Pancreas (tissue), 10 donors: Measurements from ENCODE around the gene WLS. TPM values are rescaled to one million over a fixed set of nuclear protein-coding genes. Genes with fewer than 3 reads are reported as not detected.

Experiments
- ATAC-seq, 4 donors: fragments of 200-7000 bp; cut with Tn5 transposase; one replicate each; pipeline versions ENCODE4 v1.8.0 to v1.9.1; 2020; ENCODE audit warnings: mild to moderate bottlenecking in 4 of 4, moderate library complexity in 4 of 4
- DNase-seq, 6 donors: peaks; one replicate each; pipeline ENCODE4 v3.0.0-alpha.2; 2020
- FAIRE-seq: peaks from 2 replicates; lab custom pipeline; 2012; peaks lifted over from hg19 to GRCh38; lab: Jason Lieb, UNC
- H3K27ac ChIP-seq, 4 donors: fragments of 200-600 bp; sonication (generic); 1 replicate in 3 of 4; 2 replicates in 1 of 4; pipeline versions ENCODE4 v1.5.0 to v1.8.0; 2020
- H3K27me3 ChIP-seq, 4 donors: fragments of 200-600 bp; one replicate each; pipeline ENCODE4 v1.8.0; 2021
- H3K36me3 ChIP-seq, 3 donors: fragments of 200-600 bp; sonication (generic) in 1 of 3; one replicate each; pipeline versions ENCODE4 v1.5.0 to v1.8.0; 2020 to 2021
- H3K4me1 ChIP-seq, 3 donors: fragments of 200-600 bp; one replicate each; pipeline ENCODE4 v1.8.0; 2021
- H3K4me3 ChIP-seq, 4 donors: fragments of 200-600 bp; sonication (generic) in 2 of 4; one replicate each; pipeline versions ENCODE4 v1.5.0 to v1.8.0; 2020 to 2021
- H3K9me3 ChIP-seq, 4 donors: fragments of 200-600 bp; one replicate each; pipeline ENCODE4 v1.8.0; 2021
- WGBS, 2 donors: extraction: QIAGEN DNeasy Blood & Tissue Kit; methylation state at CpG; one replicate each; pipeline ENCODE4 v1.1.7; 2013; 5-methylcytosine and 5-hydroxymethylcytosine counted together
- intact Hi-C, 3 donors: fragments of 100-400 bp; cut with DNase I; formaldehyde crosslinking; loops; one replicate each; pipeline versions ENCODE4 v1.11.1 to v1.14.2; 2022
- polyA plus RNA-seq, 2 donors: library from polyadenylated mRNA; stranded (reverse); fragments of 200-250 nt; gene quantifications; one replicate each; pipeline ENCODE4 v1.2.3, GENCODE V29; 2013
- total RNA-seq, 6 donors: library from RNA; stranded (reverse); fragmentation: NEBNext Ultra II Directional in 4 of 6; extraction: Animal tissue kit (Norgen Biotek cat#: 25700) in 4 of 6; gene quantifications; one replicate each; pipeline versions ENCODE4 v1.2.1 to v1.2.4, GENCODE V29; 2021 to 2023
- TF ChIP-seq, protein P1 (sequence below), 4 donors: fragments of 200-600 bp; sonication (generic) in 3 of 4; IDR thresholded peaks; one replicate each; pipeline versions ENCODE4 v1.5.0 to v1.8.0; 2021; ENCODE audit warnings: antibody characterized with exemption in 4 of 4
- donor health status: healthy with polysubstance abuse.
- donor health status: DM: no; HTN: no; CAD: no; lungs with moderate emphysema.
- donor health status: DM: no; HTN: no; CAD: no.
- donor health status: control.
- donor health status: control.
- donor health status: Bipolar disorder and iron deficiency.
- donor health status: DM: yes; HTN: yes; CAD: no.
- donor health status: DM: no; HTN: no; CAD: no.
- donor health status: DM: no; HTN: no; CAD: no.
- donor health status: DM: yes; HTN: yes; CAD: no.

The WLS gene
- total and polyA plus RNA-seq, 8 donors: 32.5 to 121 (median 68.8) TPM

DNA sequence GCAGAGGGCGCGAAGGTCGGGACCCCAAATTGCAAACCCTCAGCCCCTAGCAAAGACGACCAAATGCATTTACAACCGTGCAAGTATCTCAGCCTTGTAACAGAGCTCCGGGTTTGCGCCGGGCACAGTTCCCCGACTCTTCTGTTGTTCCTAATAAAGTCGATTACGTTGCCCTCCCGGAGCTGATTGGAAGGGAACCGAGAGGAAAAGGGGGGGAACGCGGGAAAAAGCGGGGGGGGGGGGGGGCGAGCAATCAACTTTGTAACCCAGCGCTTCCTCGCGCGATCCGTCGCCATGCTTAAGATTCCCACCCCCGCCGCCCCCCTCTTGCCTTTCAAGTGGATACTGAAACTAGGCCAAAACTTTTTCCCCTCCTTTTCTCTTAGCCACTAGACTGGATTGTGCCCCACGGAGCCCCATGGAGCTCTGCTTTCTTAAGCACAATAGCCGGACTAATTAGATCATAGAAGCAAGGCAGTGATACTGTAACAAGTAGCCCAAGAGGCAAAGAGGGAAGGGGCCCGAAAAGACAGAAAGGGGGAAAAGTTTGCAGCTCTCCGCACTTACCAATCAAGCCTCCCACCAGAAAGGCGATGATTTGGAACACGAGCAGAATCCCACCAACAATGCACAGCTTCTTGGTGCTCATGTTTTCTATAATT is 565 bp downstream of the WLS start:
- Histone ChIP-seq H3K27ac (peak overlapping the region; percentile 78 to 90 (median 80)), H3K9me3 (no peaks in the 10 kb centered on the region), H3K36me3 (no peaks in the 10 kb centered on the region), H3K4me3 (peak overlapping the region; percentile 35 to 74 (median 59)), H3K27me3 (no peaks in the 10 kb centered on the region), H3K4me1 (peaks cover 5 to 28% (median 19%) of the 10 kb centered on the region in 3 donors)
- intact Hi-C loops: loop anchor here in 1 of 3 donors (10.0 kb wide), 2 partner anchors 73 to 97 kb away; no protein-coding TSS in a partner anchor
- TF ChIP-seq, protein P1, sequence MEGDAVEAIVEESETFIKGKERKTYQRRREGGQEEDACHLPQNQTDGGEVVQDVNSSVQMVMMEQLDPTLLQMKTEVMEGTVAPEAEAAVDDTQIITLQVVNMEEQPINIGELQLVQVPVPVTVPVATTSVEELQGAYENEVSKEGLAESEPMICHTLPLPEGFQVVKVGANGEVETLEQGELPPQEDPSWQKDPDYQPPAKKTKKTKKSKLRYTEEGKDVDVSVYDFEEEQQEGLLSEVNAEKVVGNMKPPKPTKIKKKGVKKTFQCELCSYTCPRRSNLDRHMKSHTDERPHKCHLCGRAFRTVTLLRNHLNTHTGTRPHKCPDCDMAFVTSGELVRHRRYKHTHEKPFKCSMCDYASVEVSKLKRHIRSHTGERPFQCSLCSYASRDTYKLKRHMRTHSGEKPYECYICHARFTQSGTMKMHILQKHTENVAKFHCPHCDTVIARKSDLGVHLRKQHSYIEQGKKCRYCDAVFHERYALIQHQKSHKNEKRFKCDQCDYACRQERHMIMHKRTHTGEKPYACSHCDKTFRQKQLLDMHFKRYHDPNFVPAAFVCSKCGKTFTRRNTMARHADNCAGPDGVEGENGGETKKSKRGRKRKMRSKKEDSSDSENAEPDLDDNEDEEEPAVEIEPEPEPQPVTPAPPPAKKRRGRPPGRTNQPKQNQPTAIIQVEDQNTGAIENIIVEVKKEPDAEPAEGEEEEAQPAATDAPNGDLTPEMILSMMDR (IDR thresholded peaks at IDR 0.05): no peak
- FAIRE-seq (no peak), ATAC-seq (peak; percentile 49 to 69 (median 57)), DNase-seq (peak; percentile 55 to 75 (median 64))
- 0 to 1% methylated on average over 25 to 31 of the region's 31 CpGs for WGBS, 2 donors

GRCh38 chr1:68230901-68231626 is 1.3 kb downstream of the WLS start:
- Histone ChIP-seq H3K4me3 (peak overlapping the region; percentile 35 to 74 (median 59)), H3K4me1 (peaks cover 5 to 28% (median 19%) of the 10 kb centered on the region in 3 donors), H3K9me3 (no peaks in the 10 kb centered on the region), H3K27me3 (no peaks in the 10 kb centered on the region), H3K36me3 (no peaks in the 10 kb centered on the region), H3K27ac (peak overlapping the region; percentile 78 to 90 (median 80))
- TF ChIP-seq, protein P1 (IDR thresholded peaks at IDR 0.05): no peak
- DNase-seq (peak; percentile 38 to 82 (median 60)), FAIRE-seq (no peak), ATAC-seq (peak; percentile 36 to 59 (median 52))
- 0 to 1% methylated on average over 62 of the region's 62 CpGs for WGBS, 2 donors
- intact Hi-C loops: loop anchor here in 1 of 3 donors (10.0 kb wide), 2 partner anchors 74 to 96 kb away; no protein-coding TSS in a partner anchor

DNA sequence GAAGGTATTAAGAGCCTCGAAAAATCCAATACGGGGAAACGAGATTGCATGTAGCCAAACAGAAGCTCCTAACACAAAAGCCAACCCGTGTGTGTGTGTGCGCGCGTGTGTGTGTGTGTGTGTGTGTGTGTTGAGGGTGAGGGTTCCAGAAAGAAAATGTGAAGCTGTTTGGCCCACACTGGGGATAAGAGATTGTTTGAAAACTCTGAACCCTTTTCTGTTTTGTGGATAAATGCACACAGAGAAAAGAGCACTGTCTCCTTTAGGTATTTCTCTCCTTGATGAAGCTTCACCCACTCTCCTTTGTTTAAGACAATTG is 1.9 kb downstream of the WLS start:
- intact Hi-C loops: loop anchor here in 1 of 3 donors (10.0 kb wide), 2 partner anchors 74 to 96 kb away; no protein-coding TSS in a partner anchor
- H3K9me3 ChIP-seq: no peaks in the 10 kb centered on the region
- whole genome bisulfite sequencing, 2 donors: 8% methylated on average over 7 of the region's 7 CpGs
- TF ChIP-seq, protein P1 (IDR thresholded peaks at IDR 0.05): no peak
- DNase-seq (peak in 1 of 6 donors; percentile 36), ATAC-seq (peak in 3 of 4 donors; percentile 18 to 26 (median 19)), FAIRE-seq (no peak)
- H3K4me3 ChIP-seq: peak overlapping the region; percentile 35 to 74 (median 59)
- H3K27ac ChIP-seq: peak overlapping the region; percentile 78 to 90 (median 80)
- no peaks in the 10 kb centered on the region for H3K27me3 ChIP-seq
- peaks cover 5 to 32% (median 19%) of the 10 kb centered on the region in 3 donors for H3K4me1 ChIP-seq
- no peaks in the 10 kb centered on the region for H3K36me3 ChIP-seq

GRCh38 chr1:68229650-68230483 is 2.5 kb downstream of the WLS start:
- FAIRE-seq (no peak), DNase-seq (no peak), ATAC-seq (peak in 2 of 4 donors; percentile 7 to 13)
- WGBS, 2 donors: 10 to 14% methylated on average over 7 of the region's 7 CpGs
- peak overlapping the region in 2 of 4 donors; percentile 73 to 74 for H3K4me3 ChIP-seq
- no peaks in the 10 kb centered on the region for H3K9me3 ChIP-seq
- intact Hi-C loops: loop anchor here in 1 of 3 donors (10.0 kb wide), 2 partner anchors 75 to 95 kb away; no protein-coding TSS in a partner anchor
- no peaks in the 10 kb centered on the region for H3K27me3 ChIP-seq
- TF ChIP-seq, protein P1 (IDR thresholded peaks at IDR 0.05): no peak
- peak overlapping the region in 3 of 4 donors; percentile 78 to 90 (median 78) for H3K27ac ChIP-seq
- H3K4me1 ChIP-seq: peaks cover 5 to 32% (median 19%) of the 10 kb centered on the region in 3 donors
- H3K36me3 ChIP-seq: no peaks in the 10 kb centered on the region
